GM21528 (cell line): Measurements from ENCODE around the gene ST6GALNAC1.

ENCODE experiments used
- ATAC-seq: cut with Tn5 transposase; IDR thresholded peaks from one replicate; pipeline ENCODE4 v1.9.1; 2021; ENCODE audit warnings: mild to moderate bottlenecking, moderate library complexity; ENCODE audit not compliant: unreplicated experiment, low FRiP score

The ST6GALNAC1 gene, protein sequence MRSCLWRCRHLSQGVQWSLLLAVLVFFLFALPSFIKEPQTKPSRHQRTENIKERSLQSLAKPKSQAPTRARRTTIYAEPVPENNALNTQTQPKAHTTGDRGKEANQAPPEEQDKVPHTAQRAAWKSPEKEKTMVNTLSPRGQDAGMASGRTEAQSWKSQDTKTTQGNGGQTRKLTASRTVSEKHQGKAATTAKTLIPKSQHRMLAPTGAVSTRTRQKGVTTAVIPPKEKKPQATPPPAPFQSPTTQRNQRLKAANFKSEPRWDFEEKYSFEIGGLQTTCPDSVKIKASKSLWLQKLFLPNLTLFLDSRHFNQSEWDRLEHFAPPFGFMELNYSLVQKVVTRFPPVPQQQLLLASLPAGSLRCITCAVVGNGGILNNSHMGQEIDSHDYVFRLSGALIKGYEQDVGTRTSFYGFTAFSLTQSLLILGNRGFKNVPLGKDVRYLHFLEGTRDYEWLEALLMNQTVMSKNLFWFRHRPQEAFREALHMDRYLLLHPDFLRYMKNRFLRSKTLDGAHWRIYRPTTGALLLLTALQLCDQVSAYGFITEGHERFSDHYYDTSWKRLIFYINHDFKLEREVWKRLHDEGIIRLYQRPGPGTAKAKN

DNA sequence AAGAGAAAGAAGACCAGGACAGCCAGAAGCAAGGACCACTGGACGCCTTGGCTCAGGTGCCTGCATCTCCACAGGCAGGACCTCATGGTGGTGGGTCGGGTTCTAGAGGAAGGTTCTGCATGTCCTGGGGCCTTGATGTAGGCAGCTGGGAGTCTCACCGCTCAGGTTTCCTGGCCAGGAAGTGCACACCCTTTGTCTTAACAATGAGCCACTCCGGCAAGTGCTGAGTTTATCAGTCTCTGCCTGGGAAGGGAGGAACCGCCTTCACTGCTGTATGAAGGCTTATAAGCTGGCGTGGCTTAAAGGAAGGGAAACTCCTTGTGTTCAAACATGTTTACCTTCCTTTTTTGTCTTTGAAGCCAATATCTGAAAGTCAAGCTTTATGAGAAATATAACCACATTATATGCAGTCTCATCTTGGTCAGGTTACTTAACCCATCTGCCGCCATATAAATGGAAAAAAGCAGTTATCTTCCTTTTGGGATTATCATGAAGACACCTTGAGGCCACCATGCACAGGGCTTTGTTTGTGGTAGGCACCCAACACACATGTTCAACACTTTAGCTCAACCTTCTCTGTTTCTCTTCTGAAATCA, at the start of gene ST6GALNAC1:
Gene ST6GALNAC1, minus strand, starts transcription at position 205 of the 596 bp plus-strand sequence. Its CDS starts 119 bp downstream, at position 86.
- no peak for ATAC-seq

GRCh38 chr17:76691379-76692191, 48.0 kb upstream of the ST6GALNAC1 start:
- no peak for ATAC-seq

GRCh38 chr17:76690596-76691280, 47.2 kb upstream of the ST6GALNAC1 start:
- no peak for ATAC-seq

GRCh38 chr17:76689859-76690258, 46.3 kb upstream of the ST6GALNAC1 start:
- ATAC-seq, result no peak

DNA sequence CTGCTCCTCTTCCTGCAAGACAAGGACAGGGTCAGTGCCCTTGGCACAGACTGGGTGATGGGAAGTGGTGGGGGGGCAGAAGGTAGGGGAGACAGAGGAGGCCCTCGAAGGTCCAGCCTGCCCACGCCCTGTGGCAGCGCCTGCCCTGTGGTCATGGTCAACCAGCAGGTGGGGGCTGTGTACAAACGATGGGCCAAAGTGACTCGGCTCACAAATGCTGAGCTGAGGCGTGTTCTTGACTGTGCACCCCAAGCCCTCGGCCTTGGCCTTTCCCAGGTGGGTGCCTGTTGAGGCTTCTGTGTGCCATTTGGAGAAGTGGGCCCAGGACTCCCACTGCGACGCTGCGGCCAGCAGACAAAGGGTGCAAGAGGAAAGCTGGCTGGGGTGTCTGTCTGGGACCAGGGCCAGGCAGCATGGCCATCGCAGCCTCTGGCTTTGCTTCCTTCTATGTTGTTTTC, 44.6 kb upstream of the ST6GALNAC1 start:
- ATAC-seq, result no peak

DNA sequence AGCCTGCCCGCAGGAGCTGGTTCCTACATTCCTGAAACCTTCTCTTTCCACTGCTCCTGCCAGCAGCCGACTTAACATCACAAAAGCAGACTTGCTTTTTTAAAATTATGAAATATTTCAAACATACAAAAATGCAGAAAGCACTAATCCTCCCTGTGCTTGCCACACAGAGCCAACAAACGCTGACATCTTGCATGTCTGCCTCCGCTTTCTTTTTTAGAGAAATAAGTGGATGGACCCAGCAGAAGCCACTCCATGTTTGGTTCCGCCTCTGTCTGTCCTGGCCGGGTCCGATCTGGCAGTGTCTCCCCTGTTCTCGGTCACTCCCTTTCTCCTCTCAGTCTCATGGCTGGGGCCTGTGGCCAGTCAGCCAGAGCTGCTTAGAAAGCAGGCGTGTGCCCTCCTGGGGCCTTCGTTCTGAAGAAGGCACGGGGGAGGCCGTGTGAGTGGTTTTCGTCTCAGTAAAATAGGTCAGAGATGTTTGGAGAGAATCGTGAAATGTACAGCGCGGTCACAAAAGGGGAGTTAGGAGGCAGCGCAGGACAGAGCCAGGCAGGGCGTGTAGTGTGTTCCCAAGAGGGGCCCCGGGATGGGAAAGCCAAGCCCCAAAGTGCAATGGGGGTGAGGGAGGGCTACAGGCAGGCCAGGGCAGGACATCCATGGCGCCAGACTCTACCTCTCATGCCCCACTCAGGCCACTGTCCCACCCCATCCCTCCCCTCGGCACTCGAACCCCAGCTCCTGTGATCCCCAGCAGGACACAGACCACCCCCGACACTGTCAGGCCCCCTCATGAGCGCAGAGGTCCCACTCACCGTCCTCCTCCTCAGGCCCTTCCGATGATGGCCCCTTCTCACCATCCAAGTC, 44.0 kb upstream of the ST6GALNAC1 start:
- ATAC-seq, result no peak

GRCh38 chr17:76686538-76687297, 43.2 kb upstream of the ST6GALNAC1 start:
- no peak for ATAC-seq

- ATAC-seq, result no peak
Measured at GRCh38 chr17:76685846-76686245, 42.3 kb upstream of the ST6GALNAC1 start.

- no peak for ATAC-seq
Measured at GRCh38 chr17:76685366-76685765, 41.8 kb upstream of the ST6GALNAC1 start.

DNA sequence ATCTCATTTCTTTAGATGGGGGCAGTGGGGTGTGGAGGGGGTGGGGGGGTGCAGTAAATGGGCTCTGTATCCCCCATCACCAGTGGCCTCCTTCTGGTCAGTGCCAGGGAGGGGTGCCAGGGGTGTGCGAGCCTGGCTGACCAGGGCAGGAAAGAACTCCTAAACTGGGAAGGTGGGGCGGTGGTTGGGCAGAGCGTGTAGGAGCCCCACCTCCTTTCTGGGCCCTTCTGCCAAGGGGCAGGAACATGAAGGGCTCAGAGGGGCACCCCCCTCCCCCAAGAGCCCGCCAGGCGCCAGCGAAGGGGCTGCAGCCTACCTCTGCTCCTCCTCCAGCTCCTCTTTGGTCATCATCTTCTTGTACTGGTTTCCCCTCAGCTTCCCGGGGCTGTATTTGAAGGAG, 41.2 kb upstream of the ST6GALNAC1 start:
- ATAC-seq, result no peak

DNA sequence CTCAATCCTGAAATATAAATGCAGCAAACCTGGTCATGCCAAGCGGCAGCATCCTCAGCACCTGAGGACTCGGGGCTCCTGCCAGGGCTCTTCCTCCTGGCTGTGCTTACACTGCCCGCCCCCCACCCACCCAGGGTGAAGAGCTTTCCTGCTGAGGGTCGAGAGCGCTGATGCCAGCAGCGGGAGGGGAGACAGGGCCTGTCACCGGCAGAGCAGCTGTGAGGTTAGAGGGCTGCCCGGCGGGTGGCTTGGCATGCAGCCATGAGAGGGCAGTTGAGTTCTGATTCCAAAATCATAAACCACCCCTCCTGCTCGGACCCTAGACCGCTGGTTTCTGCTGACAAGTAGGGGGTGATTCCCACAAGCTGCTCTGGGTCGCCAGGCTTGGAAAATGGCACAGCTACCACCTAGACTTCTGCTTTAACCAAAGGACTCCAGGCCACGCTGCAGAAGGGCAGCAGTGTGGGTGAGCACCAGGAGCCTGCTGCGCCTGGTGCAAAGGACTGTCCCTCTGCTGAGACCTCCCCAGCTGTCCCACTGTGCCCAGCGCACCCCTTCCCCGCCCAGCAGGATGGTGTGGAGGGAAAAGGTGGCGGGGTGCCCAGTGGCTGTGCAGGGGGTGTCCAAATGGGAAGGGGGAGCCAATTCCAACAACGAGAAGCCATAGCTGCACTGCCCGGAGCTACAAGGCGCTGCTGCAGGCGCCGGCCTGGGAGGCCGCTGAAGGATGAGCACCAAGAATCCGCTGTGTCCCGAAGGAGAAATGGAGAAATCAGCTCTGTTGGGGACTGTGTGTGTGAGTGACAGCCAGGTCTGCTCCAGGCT, 40.6 kb upstream of the ST6GALNAC1 start:
- no peak for ATAC-seq

- ATAC-seq, result no peak
Measured at GRCh38 chr17:76683011-76683755, 39.6 kb upstream of the ST6GALNAC1 start.

DNA sequence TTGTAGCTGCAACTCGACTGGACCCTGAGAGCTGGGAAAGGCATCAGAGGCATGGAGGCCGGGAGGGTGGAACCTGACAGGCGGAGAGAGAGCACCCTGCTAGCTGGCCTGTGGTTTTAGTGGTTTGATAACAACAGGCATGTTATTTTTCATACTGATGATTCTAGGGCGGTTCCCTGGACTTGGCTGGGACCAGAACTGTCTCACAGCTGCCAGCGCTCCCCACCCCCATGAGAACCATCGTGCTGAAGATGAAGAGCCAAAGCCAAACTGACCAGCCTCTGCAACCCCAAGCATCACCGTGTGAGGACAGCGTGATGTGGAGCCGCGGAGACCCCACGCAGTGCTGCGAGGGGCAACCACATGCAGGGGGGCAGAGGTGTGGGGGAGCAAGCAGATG, 38.7 kb upstream of the ST6GALNAC1 start:
- no peak for ATAC-seq

DNA sequence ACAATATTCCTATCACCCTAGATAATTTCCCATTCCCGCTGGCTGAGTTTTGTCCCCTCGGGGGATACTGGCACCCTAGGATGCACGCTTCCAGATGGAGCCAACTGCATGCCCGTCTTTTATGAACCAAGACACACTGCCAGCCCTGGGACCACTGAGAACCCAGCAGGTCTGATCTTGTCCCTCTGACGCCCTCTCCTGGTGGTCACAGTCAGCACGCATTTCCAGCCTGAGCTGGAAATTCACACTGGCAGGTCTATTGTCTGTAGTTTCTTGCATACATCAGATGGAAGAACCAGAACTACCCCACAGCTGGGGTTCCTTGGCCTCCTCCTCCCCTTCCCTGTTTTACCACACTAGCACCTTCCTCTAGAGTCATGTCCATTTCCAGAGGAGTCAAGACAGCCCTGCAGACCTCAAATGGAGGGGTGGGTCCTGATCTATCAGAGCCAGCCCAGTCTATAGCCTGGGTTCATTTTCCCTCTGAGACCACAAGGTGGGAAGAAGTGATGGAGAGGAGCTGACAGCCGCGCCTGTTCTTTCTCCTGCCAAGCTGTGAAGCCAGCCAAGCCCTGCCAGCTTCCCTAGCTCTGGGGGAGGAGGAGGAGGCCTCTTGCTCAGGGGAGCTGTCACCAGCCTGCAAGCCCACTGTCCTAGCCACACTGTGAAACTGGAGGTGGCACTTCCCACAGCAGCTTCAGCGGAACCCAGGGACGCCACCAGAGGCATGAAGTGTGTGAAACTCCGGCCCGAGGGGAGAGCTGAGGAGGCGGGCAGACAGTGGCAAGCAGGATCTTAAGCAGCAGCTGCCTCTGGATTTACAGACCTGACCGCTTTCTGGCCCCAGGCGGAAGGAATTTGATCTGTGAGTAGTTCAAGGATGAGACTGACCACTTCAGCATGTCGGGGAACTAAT, 37.9 kb upstream of the ST6GALNAC1 start:
- ATAC-seq, result no peak

DNA sequence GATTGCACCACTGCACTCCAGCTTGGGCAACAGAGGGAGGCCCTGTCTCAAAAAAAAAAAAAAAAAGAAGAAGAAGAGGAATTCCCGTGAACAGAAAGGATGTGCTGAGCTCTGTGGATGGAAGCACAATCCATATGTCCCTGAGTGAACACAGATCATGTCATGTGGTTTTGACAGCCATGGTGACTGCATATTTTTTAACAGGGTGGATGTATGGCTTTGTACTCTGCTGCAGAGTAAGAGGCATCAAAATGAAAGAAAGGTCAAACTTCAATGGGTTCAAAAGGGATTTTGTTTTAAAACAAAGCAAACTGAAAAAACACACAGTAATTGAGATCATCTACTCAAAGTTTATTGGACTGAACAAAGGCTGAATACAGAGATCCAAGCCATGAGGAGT, 35.7 kb upstream of the ST6GALNAC1 start:
- no peak for ATAC-seq

- ATAC-seq, result no peak
Measured at GRCh38 chr17:76678330-76678729, 34.8 kb upstream of the ST6GALNAC1 start.
